DOHH2 (cell line): ENCODE results near the gene BICC1.

Experiments
- EZH2phosphoT487 ChIP-seq: fragments of 200-600 bp; sonication (generic); IDR thresholded peaks from 2 replicates; pipeline ENCODE4 v1.6.1; 2017; ENCODE audit warnings: borderline replicate concordance, mild to moderate bottlenecking, antibody characterized with exemption, low read length, moderate library complexity, mixed read lengths
- TF ChIP-seq, protein P1 (sequence below): fragments of 200-600 bp; sonication (generic); IDR thresholded peaks from one replicate; pipeline ENCODE4 v1.5.1; 2014; ENCODE audit warnings: antibody characterized with exemption, mild to moderate bottlenecking, low read depth, low read length; ENCODE audit not compliant: poor library complexity, severe bottlenecking

DNA sequence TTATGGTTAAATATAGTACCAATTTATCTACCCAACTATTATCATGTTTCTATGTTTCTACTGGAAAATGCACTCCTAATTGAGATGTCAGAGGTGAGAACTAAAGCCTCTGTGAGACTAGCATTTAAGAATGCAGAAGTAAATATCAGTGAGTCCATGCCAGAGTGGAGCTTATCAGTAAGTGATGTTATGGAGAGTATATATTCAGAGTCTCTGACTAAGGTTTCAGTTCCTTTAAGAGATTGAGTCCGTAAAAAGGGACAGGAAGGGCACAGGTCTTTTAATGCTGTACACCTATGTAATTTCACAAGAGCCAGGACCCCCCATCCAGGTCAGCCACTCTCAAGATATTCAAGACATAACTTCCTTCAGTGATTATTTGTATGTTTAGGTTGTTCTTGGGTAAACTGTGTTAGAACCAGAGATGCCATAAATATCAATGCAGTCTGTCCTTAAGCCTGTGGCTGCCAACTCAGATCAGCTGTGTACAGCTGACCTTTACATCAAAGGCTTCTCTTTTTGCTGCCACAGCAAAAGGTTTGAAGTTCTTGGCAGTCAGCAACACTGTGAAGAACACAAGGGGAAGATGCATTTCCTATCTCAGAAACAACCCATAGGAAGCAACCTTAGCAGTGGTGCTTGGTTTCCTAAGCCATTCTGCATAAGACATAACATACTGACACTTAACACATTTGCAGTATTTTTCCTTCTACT is 244.8 kb downstream of the BICC1 start:
- TF ChIP-seq, protein P1, sequence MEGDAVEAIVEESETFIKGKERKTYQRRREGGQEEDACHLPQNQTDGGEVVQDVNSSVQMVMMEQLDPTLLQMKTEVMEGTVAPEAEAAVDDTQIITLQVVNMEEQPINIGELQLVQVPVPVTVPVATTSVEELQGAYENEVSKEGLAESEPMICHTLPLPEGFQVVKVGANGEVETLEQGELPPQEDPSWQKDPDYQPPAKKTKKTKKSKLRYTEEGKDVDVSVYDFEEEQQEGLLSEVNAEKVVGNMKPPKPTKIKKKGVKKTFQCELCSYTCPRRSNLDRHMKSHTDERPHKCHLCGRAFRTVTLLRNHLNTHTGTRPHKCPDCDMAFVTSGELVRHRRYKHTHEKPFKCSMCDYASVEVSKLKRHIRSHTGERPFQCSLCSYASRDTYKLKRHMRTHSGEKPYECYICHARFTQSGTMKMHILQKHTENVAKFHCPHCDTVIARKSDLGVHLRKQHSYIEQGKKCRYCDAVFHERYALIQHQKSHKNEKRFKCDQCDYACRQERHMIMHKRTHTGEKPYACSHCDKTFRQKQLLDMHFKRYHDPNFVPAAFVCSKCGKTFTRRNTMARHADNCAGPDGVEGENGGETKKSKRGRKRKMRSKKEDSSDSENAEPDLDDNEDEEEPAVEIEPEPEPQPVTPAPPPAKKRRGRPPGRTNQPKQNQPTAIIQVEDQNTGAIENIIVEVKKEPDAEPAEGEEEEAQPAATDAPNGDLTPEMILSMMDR, result no peak
- TF ChIP-seq EZH2phosphoT487, result no peak
